Measurements from ENCODE around the gene SYT9.

DNA sequence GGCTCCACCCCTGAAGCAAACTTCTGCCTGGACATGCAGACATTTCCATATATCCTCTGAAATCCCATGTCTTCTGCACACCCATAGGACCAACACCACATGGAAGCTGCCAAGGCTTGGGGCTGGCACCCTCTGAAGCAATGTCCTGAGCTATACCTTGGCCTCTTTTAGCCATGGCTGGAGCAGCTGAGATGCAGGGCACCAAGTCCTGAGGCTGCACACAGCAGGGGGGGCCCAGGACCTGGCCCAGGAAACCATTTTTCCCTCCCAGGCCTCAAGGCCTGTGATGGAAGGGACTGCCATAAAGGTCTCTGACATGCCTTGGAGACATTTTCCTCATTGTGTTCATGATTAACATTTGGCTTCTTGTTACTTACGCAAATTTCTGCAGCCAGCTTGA, 34.5 kb downstream of the SYT9 start:
- TF ChIP-seq POLR2A (IDR thresholded peaks at IDR 0.05; ENCODE audit: low read depth, low read length) (no peak), POLR2AphosphoS5 (IDR thresholded peaks at IDR 0.05; ENCODE audit: low read depth, low read length) (no peak), POU2F2 (IDR thresholded peaks at IDR 0.05; ENCODE audit: low read depth, low read length) (no peak), TAF1 (IDR thresholded peaks at IDR 0.05; ENCODE audit: low read depth, low read length) (no peak), SPI1 (IDR thresholded peaks at IDR 0.05; ENCODE audit: low read depth, low read length) (no peak), PAX5 (IDR thresholded peaks at IDR 0.05; ENCODE audit: insufficient read depth, low read length, severe bottlenecking) (no peak)
